Lung (tissue), 12 donors: ENCODE results near the gene MPLKIP. TPM values are rescaled to one million over a fixed set of nuclear protein-coding genes. Genes with fewer than 3 reads are reported as not detected.
"Not testable (repeated sequence)": the region's sequence is repeated elsewhere in the genome, so short reads cannot be mapped to it uniquely, and the experiment has no call there.

Experiments
- ATAC-seq: fragments of 200-7000 bp; cut with Tn5 transposase; one replicate; pipeline ENCODE4 v1.9.1; 2020; ENCODE audit warnings: moderate number of reproducible peaks; ENCODE audit not compliant: insufficient read depth, low FRiP score
- DNase-seq, 3 donors: peaks; one replicate each; pipeline ENCODE4 v3.0.0-alpha.2; 2013 to 2017
- H3K27ac ChIP-seq, 2 donors: one replicate each; pipeline ENCODE4 v1.5.1; 2013; ENCODE audit warnings: mild to moderate bottlenecking in 2 of 2, moderate library complexity in 2 of 2, control low read depth in 1 of 2, inconsistent platforms in 1 of 2, low read depth in 1 of 2, low read length in 1 of 2
- H3K27me3 ChIP-seq, 3 donors: one replicate each; pipeline ENCODE4 v1.5.1; 2013; ENCODE audit warnings: low read length in 2 of 3; ENCODE audit not compliant: control insufficient read depth in 3 of 3, insufficient read depth in 3 of 3
- H3K36me3 ChIP-seq, 4 donors: one replicate each; pipeline ENCODE4 v1.5.1; 2013; ENCODE audit warnings: low read length in 4 of 4, mild to moderate bottlenecking in 1 of 4, moderate library complexity in 1 of 4; ENCODE audit not compliant: control insufficient read depth in 4 of 4, insufficient read depth in 4 of 4
- H3K4me1 ChIP-seq, 5 donors: one replicate each; pipeline ENCODE4 v1.5.1; 2013; ENCODE audit warnings: low read length in 5 of 5, mild to moderate bottlenecking in 2 of 5, moderate library complexity in 1 of 5; ENCODE audit not compliant: control insufficient read depth in 5 of 5, insufficient read depth in 5 of 5
- H3K4me3 ChIP-seq: one replicate; pipeline ENCODE4 v1.5.1; 2013; ENCODE audit warnings: mild to moderate bottlenecking, control low read depth, moderate library complexity
- H3K9ac ChIP-seq, 2 donors: one replicate each; pipeline ENCODE4 v1.5.1; 2013; ENCODE audit warnings: low read length in 2 of 2, control low read depth in 1 of 2; ENCODE audit not compliant: insufficient read depth in 1 of 2
- H3K9me3 ChIP-seq, 4 donors: one replicate each; pipeline ENCODE4 v1.5.1; 2013; ENCODE audit warnings: low read length in 3 of 4, mild to moderate bottlenecking in 1 of 4, moderate library complexity in 1 of 4; ENCODE audit not compliant: control insufficient read depth in 4 of 4, insufficient read depth in 3 of 4
- CTCF ChIP-seq: IDR thresholded peaks from 2 replicates; pipeline ENCODE4 v1.5.1; 2012; ENCODE audit warnings: mild to moderate bottlenecking; ENCODE audit errors: control extremely low read depth, extremely low read depth
- WGBS, 2 donors: extraction: QIAGEN DNeasy Blood & Tissue Kit; methylation state at CpG; one replicate each; pipeline ENCODE4 v1.1.7; 2013; 5-methylcytosine and 5-hydroxymethylcytosine counted together
- polyA plus RNA-seq, 2 donors: library from polyadenylated mRNA; stranded (reverse); fragments of 200-250 nt; gene quantifications; one replicate each; pipeline ENCODE4 v1.2.1, GENCODE V29; 2013
- total RNA-seq, 2 donors: library from RNA; depleted of rRNA in 1 of 2; stranded (reverse); fragments of >200 nt in 1 of 2; gene quantifications; one replicate each; pipeline ENCODE4 v1.2.1, GENCODE V29; 2014 to 2021
- donor health status: control.
- donor health status: control.
- donor health status: Bipolar disorder and iron deficiency.
- donor health status: healthy.
- donor health status: DM: yes; HTN: yes; CAD: no.

Gene MPLKIP
- total and polyA plus RNA-seq, 4 donors: 26.3 to 39.3 (median 32.4) TPM

GRCh38 chr7:40148671-40149070 lies 14.2 kb upstream of the MPLKIP start:
- Histone ChIP-seq H3K4me1 (no peaks in the 10 kb centered on the region), H3K27ac (no peak overlapping the region), H3K9me3 (no peaks in the 10 kb centered on the region), H3K9ac (no peak overlapping the region), H3K4me3 (no peak overlapping the region), H3K27me3 (no peaks in the 10 kb centered on the region), H3K36me3 (no peaks in the 10 kb centered on the region)
- 89 to 91% methylated on average over 2 of the region's 2 CpGs for whole genome bisulfite sequencing, 2 donors
- ATAC-seq (no peak), DNase-seq (no peak)
- no peak for TF ChIP-seq CTCF

GRCh38 chr7:40148247-40148580 lies 13.8 kb upstream of the MPLKIP start:
- WGBS, 2 donors: 96% methylated on average over 7 of the region's 7 CpGs
- not testable (repeated sequence) for H3K4me1 ChIP-seq, ATAC-seq, H3K9ac ChIP-seq, H3K36me3 ChIP-seq, H3K27me3 ChIP-seq, H3K27ac ChIP-seq, H3K9me3 ChIP-seq, DNase-seq, H3K4me3 ChIP-seq

- Histone ChIP-seq H3K36me3 (no peaks in the 10 kb centered on the region), H3K4me1 (no peaks in the 10 kb centered on the region), H3K27ac (no peak overlapping the region), H3K4me3 (no peak overlapping the region), H3K9ac (no peak overlapping the region), H3K27me3 (no peaks in the 10 kb centered on the region), H3K9me3 (no peaks in the 10 kb centered on the region)
- ATAC-seq (no peak), DNase-seq (no peak)
- TF ChIP-seq CTCF: no peak
- 87 to 92% methylated on average over 19 of the region's 19 CpGs for WGBS, 2 donors
Observed at GRCh38 chr7:40147371-40148246, 13.2 kb upstream of the MPLKIP start.

GRCh38 chr7:40145596-40146130 lies 11.2 kb upstream of the MPLKIP start:
- H3K4me1 ChIP-seq, H3K36me3 ChIP-seq, H3K9ac ChIP-seq, ATAC-seq, H3K4me3 ChIP-seq, H3K27me3 ChIP-seq, H3K9me3 ChIP-seq, H3K27ac ChIP-seq: not testable (repeated sequence)
- WGBS, 2 donors: 72 to 78% methylated on average over 3 of the region's 3 CpGs
- DNase-seq: peak; percentile 54 to 85 (median 75)

- not testable (repeated sequence) for ATAC-seq, H3K9ac ChIP-seq, H3K4me1 ChIP-seq, H3K27me3 ChIP-seq, H3K4me3 ChIP-seq, H3K9me3 ChIP-seq, DNase-seq, H3K27ac ChIP-seq, H3K36me3 ChIP-seq
- 93 to 96% methylated on average over 5 of the region's 5 CpGs for WGBS, 2 donors
Observed at GRCh38 chr7:40141916-40142315, 7.5 kb upstream of the MPLKIP start.

GRCh38 chr7:40139891-40140290 lies 5.5 kb upstream of the MPLKIP start:
- not testable (repeated sequence) for H3K9me3 ChIP-seq, ATAC-seq, H3K9ac ChIP-seq, H3K36me3 ChIP-seq, H3K4me1 ChIP-seq, DNase-seq, H3K27me3 ChIP-seq, H3K4me3 ChIP-seq, H3K27ac ChIP-seq
- WGBS, 2 donors: 95 to 97% methylated on average over 13 of the region's 13 CpGs
